SK-N-SH treated with all-trans-retinoic acid at 6 μM for 48 hours (cell line): ENCODE results near the gene DNAH5.
A peak's percentile ranks its signal among the peaks of the same experiment; 100 is the strongest.

Experiments used
- ATAC-seq: fragments of 200-7000 bp; cut with Tn5 transposase; 3 replicates; pipeline ENCODE4 v1.9.1; 2020; ENCODE audit warnings: mild to moderate bottlenecking, moderate library complexity
- ARNTL ChIP-seq: fragments of 450-650 bp; formaldehyde crosslinking; IDR thresholded peaks from 2 replicates; pipeline ENCODE4 v1.5.0; 2020; ENCODE audit warnings: low read depth, mild to moderate bottlenecking, moderate library complexity, borderline replicate concordance
- BACH2 ChIP-seq: fragments of 250-450 bp; sonication (Bioruptor Pico); IDR thresholded peaks from 2 replicates; pipeline ENCODE4 v1.9.0; 2021; ENCODE audit warnings: mild to moderate bottlenecking, borderline replicate concordance
- CREB5 ChIP-seq: fragments of 250-450 bp; sonication (Bioruptor Pico); IDR thresholded peaks from 2 replicates; pipeline ENCODE4 v1.5.1; 2020; ENCODE audit warnings: low read depth, mild to moderate bottlenecking, moderate library complexity
- CSDC2 ChIP-seq: fragments of 250-450 bp; sonication (Bioruptor Pico); IDR thresholded peaks from 2 replicates; pipeline ENCODE4 v1.5.0; 2020; ENCODE audit warnings: mild to moderate bottlenecking, moderate library complexity
- ESRRG ChIP-seq: fragments of 250-450 bp; sonication (Bioruptor Pico); IDR thresholded peaks from 2 replicates; pipeline ENCODE4 v1.6.1; 2021; ENCODE audit warnings: mild to moderate bottlenecking
- GLIS3 ChIP-seq: fragments of 250-450 bp; sonication (Bioruptor Pico); IDR thresholded peaks from 2 replicates; pipeline ENCODE4 v1.5.0; 2020; ENCODE audit warnings: mild to moderate bottlenecking, moderate library complexity
- ISL1 ChIP-seq: fragments of 250-450 bp; sonication (Bioruptor Pico); IDR thresholded peaks from 2 replicates; pipeline ENCODE4 v2.1.2; 2022; ENCODE audit warnings: mild to moderate bottlenecking, moderate library complexity
- OSR1 ChIP-seq: fragments of 250-450 bp; sonication (Bioruptor Pico); IDR thresholded peaks from 2 replicates; pipeline ENCODE4 v1.8.0; 2022; ENCODE audit warnings: moderate library complexity, mild to moderate bottlenecking, inconsistent platforms
- PATZ1 ChIP-seq: fragments of 250-450 bp; sonication (Bioruptor Pico); IDR thresholded peaks from 2 replicates; pipeline ENCODE4 v1.8.0; 2020; ENCODE audit warnings: mild to moderate bottlenecking, moderate library complexity, borderline replicate concordance
- PPARA ChIP-seq: fragments of 250-450 bp; sonication (Bioruptor Pico); IDR thresholded peaks from 2 replicates; pipeline ENCODE4 v1.5.0; 2020; ENCODE audit warnings: mild to moderate bottlenecking, borderline replicate concordance
- RARB ChIP-seq: fragments of 250-450 bp; sonication (Bioruptor Pico); IDR thresholded peaks from 2 replicates; pipeline ENCODE4 v1.8.0; 2021; ENCODE audit warnings: mild to moderate bottlenecking, moderate library complexity
- SNAI2 ChIP-seq: fragments of 250-450 bp; sonication (Bioruptor Pico); IDR thresholded peaks from 2 replicates; pipeline ENCODE4 v1.5.0; 2020; ENCODE audit warnings: mild to moderate bottlenecking, moderate library complexity
- TCF4 ChIP-seq: fragments of 250-450 bp; sonication (Bioruptor Pico); IDR thresholded peaks from 2 replicates; pipeline ENCODE4 v1.8.0; 2021; ENCODE audit warnings: mild to moderate bottlenecking, moderate library complexity, borderline replicate concordance
- TOX ChIP-seq: fragments of 250-450 bp; sonication (Bioruptor Pico); IDR thresholded peaks from 2 replicates; pipeline ENCODE4 v1.8.0; 2021; ENCODE audit warnings: mild to moderate bottlenecking, moderate library complexity, borderline replicate concordance
- ZC3H10 ChIP-seq: fragments of 250-450 bp; sonication (Bioruptor Pico); IDR thresholded peaks from 2 replicates; pipeline ENCODE4 v1.5.1; 2021; ENCODE audit warnings: mild to moderate bottlenecking, moderate library complexity
- ZFP3 ChIP-seq: fragments of 250-450 bp; sonication (Bioruptor Pico); IDR thresholded peaks from 2 replicates; pipeline ENCODE4 v1.5.0; 2020; ENCODE audit warnings: mild to moderate bottlenecking, moderate library complexity
- ZFP30 ChIP-seq: fragments of 450-650 bp; formaldehyde crosslinking; IDR thresholded peaks from 2 replicates; pipeline ENCODE4 v1.5.0; 2022; ENCODE audit warnings: mild to moderate bottlenecking, moderate library complexity
- ZNF70 ChIP-seq: fragments of 450-650 bp; formaldehyde crosslinking; IDR thresholded peaks from 2 replicates; pipeline ENCODE4 v1.5.0; 2020; ENCODE audit warnings: mild to moderate bottlenecking, moderate library complexity
- ZNF8 ChIP-seq: fragments of 450-650 bp; formaldehyde crosslinking; IDR thresholded peaks from 2 replicates; pipeline ENCODE4 v1.5.0; 2020; ENCODE audit warnings: mild to moderate bottlenecking, moderate library complexity
- TF ChIP-seq, protein P1 (sequence below): fragments of 250-450 bp; sonication (Bioruptor Pico); IDR thresholded peaks from 2 replicates; pipeline ENCODE4 v1.5.1; 2021; ENCODE audit warnings: mild to moderate bottlenecking, moderate library complexity
- TF ChIP-seq, protein P2 (sequence below): fragments of 250-450 bp; sonication (Bioruptor Pico); IDR thresholded peaks from 2 replicates; pipeline ENCODE4 v1.8.0; 2021; ENCODE audit warnings: low read depth, mild to moderate bottlenecking, moderate library complexity, borderline replicate concordance

Gene DNAH5

DNA sequence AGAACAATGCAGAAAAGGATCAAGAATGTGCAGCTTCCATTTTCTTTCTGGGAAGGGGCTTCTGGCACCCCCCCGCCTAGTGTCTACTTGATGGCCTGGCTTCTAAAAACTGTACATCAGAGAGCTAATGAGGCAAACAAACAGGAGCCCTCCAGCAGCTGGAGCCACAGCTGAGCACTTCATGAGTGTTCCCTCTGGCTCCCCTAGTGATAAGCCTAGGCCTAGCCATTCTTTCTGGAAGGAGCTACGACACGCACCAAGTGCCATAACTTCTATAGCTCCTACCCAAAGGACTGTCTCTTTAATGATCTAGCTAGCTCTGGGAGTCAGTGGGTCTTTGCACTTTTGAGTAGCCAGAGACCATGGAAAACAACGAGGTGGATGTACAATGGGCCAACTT, 66.1 kb downstream of the DNAH5 start:
- no peak for TF ChIP-seq ZC3H10 (CRISPR knock-in tag)
- TF ChIP-seq ESRRG (CRISPR knock-in tag): no peak
- no peak for TF ChIP-seq ZNF8 (CRISPR knock-in tag)
- ATAC-seq: no peak

DNA sequence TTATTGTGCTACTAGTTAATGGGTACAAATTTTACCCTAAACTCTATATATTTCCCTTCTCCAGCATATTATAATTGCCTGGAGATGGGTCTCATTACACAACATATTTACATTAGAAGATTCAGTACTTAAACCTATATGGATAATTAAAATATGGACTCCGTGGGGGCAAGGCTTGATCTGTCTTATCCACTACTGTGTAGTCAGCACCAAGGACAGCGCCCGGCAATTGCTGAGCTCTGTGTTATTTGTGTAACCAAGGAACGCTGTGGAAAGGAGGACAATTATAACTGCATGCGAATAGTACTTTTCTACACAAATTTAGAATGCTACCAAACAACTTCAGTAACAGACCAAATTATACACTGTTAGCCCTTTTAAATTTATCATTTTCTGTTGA, 77.7 kb downstream of the DNAH5 start:
- peak; percentile 58; the same call in 1 of the 3 replicates for ATAC-seq
- no peak for TF ChIP-seq ARNTL (CRISPR knock-in tag)
- TF ChIP-seq ZC3H10 (CRISPR knock-in tag): no peak
- no peak for TF ChIP-seq PATZ1 (CRISPR knock-in tag)
- TF ChIP-seq SNAI2 (CRISPR knock-in tag): no peak
- no peak for TF ChIP-seq TCF4 (CRISPR knock-in tag)
- TF ChIP-seq ZFP3 (CRISPR knock-in tag): no peak
- TF ChIP-seq, protein P1, sequence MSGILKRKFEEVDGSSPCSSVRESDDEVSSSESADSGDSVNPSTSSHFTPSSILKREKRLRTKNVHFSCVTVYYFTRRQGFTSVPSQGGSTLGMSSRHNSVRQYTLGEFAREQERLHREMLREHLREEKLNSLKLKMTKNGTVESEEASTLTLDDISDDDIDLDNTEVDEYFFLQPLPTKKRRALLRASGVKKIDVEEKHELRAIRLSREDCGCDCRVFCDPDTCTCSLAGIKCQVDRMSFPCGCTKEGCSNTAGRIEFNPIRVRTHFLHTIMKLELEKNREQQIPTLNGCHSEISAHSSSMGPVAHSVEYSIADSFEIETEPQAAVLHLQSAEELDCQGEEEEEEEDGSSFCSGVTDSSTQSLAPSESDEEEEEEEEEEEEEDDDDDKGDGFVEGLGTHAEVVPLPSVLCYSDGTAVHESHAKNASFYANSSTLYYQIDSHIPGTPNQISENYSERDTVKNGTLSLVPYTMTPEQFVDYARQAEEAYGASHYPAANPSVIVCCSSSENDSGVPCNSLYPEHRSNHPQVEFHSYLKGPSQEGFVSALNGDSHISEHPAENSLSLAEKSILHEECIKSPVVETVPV: no peak
- no peak for TF ChIP-seq ZFP30

DNA sequence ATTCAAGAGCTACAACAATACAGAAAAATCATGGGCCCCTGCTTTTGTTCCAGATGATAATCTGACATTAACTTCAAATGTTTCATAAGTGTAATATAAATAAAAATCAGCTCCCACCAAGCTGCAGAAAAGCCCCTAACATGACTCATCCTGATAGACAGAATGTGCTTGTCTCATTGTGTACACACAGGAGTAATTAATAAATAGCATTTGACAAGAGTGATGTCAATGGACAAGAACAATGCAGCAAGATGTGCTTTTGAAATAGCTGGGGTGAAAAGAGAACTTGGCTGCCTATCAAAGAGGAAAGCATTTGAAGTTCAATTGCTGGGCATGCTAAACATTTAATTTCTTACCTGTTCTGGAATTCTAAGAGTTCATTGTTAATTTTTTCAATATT, 79.2 kb downstream of the DNAH5 start:
- TF ChIP-seq ZFP3 (CRISPR knock-in tag): no peak
- ATAC-seq: no peak

DNA sequence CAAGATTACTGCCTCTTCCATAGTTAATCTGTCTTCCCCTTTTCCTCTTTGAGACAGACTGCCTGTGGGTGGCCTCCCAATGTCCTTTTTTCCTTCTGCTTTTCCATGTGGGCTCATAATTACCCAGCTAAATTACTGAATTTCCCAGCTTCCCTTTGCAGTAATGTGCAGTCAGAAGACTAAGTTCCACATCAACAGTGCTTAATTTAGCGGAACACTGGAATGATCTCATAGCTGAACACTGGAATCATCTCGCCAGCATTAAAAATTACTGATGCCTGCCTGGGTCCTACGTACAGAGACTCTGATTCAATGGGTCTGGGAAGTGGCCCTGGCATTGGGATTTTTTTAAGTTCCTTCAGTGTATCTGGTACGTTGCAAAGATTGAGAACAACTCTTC, 84.3 kb downstream of the DNAH5 start:
- no peak for TF ChIP-seq CSDC2
- no peak for TF ChIP-seq ZNF70 (CRISPR knock-in tag)
- no peak for TF ChIP-seq PPARA (CRISPR knock-in tag)
- TF ChIP-seq ZFP30: no peak
- no peak for TF ChIP-seq SNAI2 (CRISPR knock-in tag)
- no peak for TF ChIP-seq ZNF8 (CRISPR knock-in tag)
- TF ChIP-seq, protein P1: no peak
- TF ChIP-seq BACH2 (CRISPR knock-in tag): no peak
- TF ChIP-seq TCF4 (CRISPR knock-in tag): no peak
- no peak for TF ChIP-seq ARNTL (CRISPR knock-in tag)
- TF ChIP-seq, protein P2, sequence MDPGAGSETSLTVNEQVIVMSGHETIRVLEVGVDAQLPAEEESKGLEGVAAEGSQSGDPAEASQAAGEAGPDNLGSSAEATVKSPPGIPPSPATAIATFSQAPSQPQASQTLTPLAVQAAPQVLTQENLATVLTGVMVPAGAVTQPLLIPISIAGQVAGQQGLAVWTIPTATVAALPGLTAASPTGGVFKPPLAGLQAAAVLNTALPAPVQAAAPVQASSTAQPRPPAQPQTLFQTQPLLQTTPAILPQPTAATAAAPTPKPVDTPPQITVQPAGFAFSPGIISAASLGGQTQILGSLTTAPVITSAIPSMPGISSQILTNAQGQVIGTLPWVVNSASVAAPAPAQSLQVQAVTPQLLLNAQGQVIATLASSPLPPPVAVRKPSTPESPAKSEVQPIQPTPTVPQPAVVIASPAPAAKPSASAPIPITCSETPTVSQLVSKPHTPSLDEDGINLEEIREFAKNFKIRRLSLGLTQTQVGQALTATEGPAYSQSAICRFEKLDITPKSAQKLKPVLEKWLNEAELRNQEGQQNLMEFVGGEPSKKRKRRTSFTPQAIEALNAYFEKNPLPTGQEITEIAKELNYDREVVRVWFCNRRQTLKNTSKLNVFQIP (CRISPR knock-in tag): no peak
- no peak for TF ChIP-seq GLIS3 (CRISPR knock-in tag)
- no peak for TF ChIP-seq OSR1 (CRISPR knock-in tag)
- TF ChIP-seq CREB5 (CRISPR knock-in tag): no peak
- no peak for ATAC-seq

DNA sequence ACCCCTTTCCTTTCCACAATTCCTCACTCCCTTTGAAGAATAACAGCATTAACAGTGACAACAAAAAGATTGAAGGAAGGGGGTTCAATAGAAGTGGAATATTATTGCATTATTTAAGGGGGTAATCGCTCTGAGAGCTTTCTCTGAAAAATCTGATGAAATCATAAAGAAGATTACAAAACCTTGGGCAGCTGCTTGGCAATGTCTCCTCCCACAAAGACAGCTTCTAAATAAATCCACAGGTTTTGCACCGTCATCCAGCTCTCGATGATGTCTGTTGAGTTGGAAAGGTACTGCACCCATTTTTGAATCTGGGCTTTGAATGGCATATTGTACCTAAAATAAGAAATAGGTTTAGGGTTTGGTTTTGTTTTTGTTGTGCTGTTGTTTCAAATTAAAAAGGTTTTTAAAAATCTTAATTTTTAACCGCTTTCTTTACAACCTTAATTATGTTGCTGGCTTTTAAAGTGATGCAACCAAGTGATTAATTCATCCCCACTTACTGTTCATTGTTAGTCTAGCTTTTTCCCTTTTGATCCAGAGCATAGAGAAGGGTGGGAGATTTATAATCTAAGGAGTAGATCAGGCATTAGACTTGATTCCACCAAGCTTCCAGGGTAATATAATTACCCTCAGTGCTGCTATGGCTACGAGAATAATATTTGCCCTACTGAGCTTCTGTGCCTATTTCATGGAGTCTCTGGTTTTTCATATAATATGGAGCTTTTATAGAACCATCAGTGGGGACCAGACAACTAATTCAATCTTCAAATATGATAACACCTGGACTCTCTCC, 85.0 kb downstream of the DNAH5 start:
- ATAC-seq: no peak
- TF ChIP-seq PPARA (CRISPR knock-in tag) (no peak), RARB (CRISPR knock-in tag) (no peak), ZFP3 (CRISPR knock-in tag) (no peak), SNAI2 (CRISPR knock-in tag) (no peak), ZNF70 (CRISPR knock-in tag) (no peak), BACH2 (CRISPR knock-in tag) (no peak), TOX (no peak), ZFP30 (no peak), ZNF8 (CRISPR knock-in tag) (no peak), CSDC2 (no peak), ISL1 (no peak), ESRRG (CRISPR knock-in tag) (no peak)
- TF ChIP-seq, protein P2 (CRISPR knock-in tag): no peak
- TF ChIP-seq, protein P1: no peak
